ENCODE measurements around the gene KIF6. TPM values are rescaled to one million over a fixed set of nuclear protein-coding genes. Genes with fewer than 3 reads are reported as not detected.

Gene KIF6
- total RNA-seq, 2 experiments from 2014 or later = not detected

- Histone ChIP-seq H3K27me3 (ENCODE audit: control insufficient read depth in 1 of 2, insufficient read depth in 2 of 2, low read length in 2 of 2) (no peaks in the 10 kb centered on the region), H3K9me3 (ENCODE audit: control insufficient read depth in 1 of 2, insufficient read depth in 1 of 2, low read length in 2 of 2) (no peaks in the 10 kb centered on the region), H3K4me1 (ENCODE audit: insufficient read depth, low read length) (no peaks in the 10 kb centered on the region), H3K36me3 (ENCODE audit: insufficient read depth, low read length) (no peaks in the 10 kb centered on the region), H3K4me3 (ENCODE audit: low read length) (no peak overlapping the region), H3K27ac (ENCODE audit: low read depth in 1 of 2, low read length in 2 of 2) (no peak overlapping the region)
- no peaks in the 10 kb centered on the region for H3K36me3 Mint-ChIP-seq (ENCODE audit: low read depth)
- DNase-seq = no peak
- H3K27me3 Mint-ChIP-seq = no peaks in the 10 kb centered on the region
- H3K4me1 Mint-ChIP-seq (ENCODE audit: low read depth) = no peaks in the 10 kb centered on the region
- ChIA-PET POLR2A (no interaction called here), CTCF (no interaction called here)
- no peak overlapping the region for H3K4me3 Mint-ChIP-seq
- no peaks in the 10 kb centered on the region for H3K9me3 Mint-ChIP-seq
- intact Hi-C loops (cut with DNase I, micrococcal nuclease) = no loop called here
- TF ChIP-seq CTCF (IDR thresholded peaks at IDR 0.05) = no peak
- no peak overlapping the region for H3K27ac Mint-ChIP-seq
- ATAC-seq (ENCODE audit: poor library complexity) = no peak
Observed at GRCh38 chr6:39430871-39431523, 294.2 kb downstream of the KIF6 start.

- Histone ChIP-seq H3K27me3 (ENCODE audit: control insufficient read depth in 1 of 2, insufficient read depth in 2 of 2, low read length in 2 of 2) (no peaks in the 10 kb centered on the region), H3K36me3 (ENCODE audit: insufficient read depth, low read length) (no peaks in the 10 kb centered on the region), H3K9me3 (ENCODE audit: control insufficient read depth in 1 of 2, insufficient read depth in 1 of 2, low read length in 2 of 2) (no peaks in the 10 kb centered on the region), H3K27ac (ENCODE audit: low read depth in 1 of 2, low read length in 2 of 2) (no peak overlapping the region), H3K4me3 (ENCODE audit: low read length) (no peak overlapping the region), H3K4me1 (ENCODE audit: insufficient read depth, low read length) (no peaks in the 10 kb centered on the region)
- TF ChIP-seq CTCF (IDR thresholded peaks at IDR 0.05) = no peak
- Mint-ChIP-seq H3K27ac (no peak overlapping the region), H3K27me3 (no peaks in the 10 kb centered on the region), H3K9me3 (no peaks in the 10 kb centered on the region), H3K4me3 (no peak overlapping the region), H3K36me3 (ENCODE audit: low read depth) (no peaks in the 10 kb centered on the region), H3K4me1 (ENCODE audit: low read depth) (no peaks in the 10 kb centered on the region)
- intact Hi-C loops (cut with DNase I, micrococcal nuclease) = no loop called here
- CTCF ChIA-PET = no interaction called here
- DNase-seq = no peak
- ATAC-seq (ENCODE audit: poor library complexity) = no peak
- POLR2A ChIA-PET = interaction anchor here (0.6 kb wide), 1 partner anchor 24 kb away, joined by 3 read pairs; no protein-coding TSS in a partner anchor
Observed at GRCh38 chr6:39430446-39430845, 294.8 kb downstream of the KIF6 start.

GRCh38 chr6:39428816-39429215 lies 296.4 kb downstream of the KIF6 start:
- no peaks in the 10 kb centered on the region for H3K27me3 ChIP-seq (ENCODE audit: control insufficient read depth in 1 of 2, insufficient read depth in 2 of 2, low read length in 2 of 2)
- H3K4me1 ChIP-seq (ENCODE audit: insufficient read depth, low read length) = no peaks in the 10 kb centered on the region
- H3K9me3 ChIP-seq (ENCODE audit: control insufficient read depth in 1 of 2, insufficient read depth in 1 of 2, low read length in 2 of 2) = no peaks in the 10 kb centered on the region
- Mint-ChIP-seq H3K36me3 (ENCODE audit: low read depth) (no peaks in the 10 kb centered on the region), H3K27me3 (no peaks in the 10 kb centered on the region), H3K4me1 (ENCODE audit: low read depth) (no peaks in the 10 kb centered on the region), H3K27ac (no peak overlapping the region), H3K4me3 (no peak overlapping the region), H3K9me3 (no peaks in the 10 kb centered on the region)
- H3K4me3 ChIP-seq (ENCODE audit: low read length) = no peak overlapping the region
- TF ChIP-seq CTCF (IDR thresholded peaks at IDR 0.05) = no peak
- ChIA-PET POLR2A (no interaction called here), CTCF (no interaction called here)
- DNase-seq = no peak
- no peaks in the 10 kb centered on the region for H3K36me3 ChIP-seq (ENCODE audit: insufficient read depth, low read length)
- intact Hi-C loops (cut with DNase I, micrococcal nuclease) = no loop called here
- ATAC-seq (ENCODE audit: poor library complexity) = no peak
- H3K27ac ChIP-seq (ENCODE audit: low read depth in 1 of 2, low read length in 2 of 2) = no peak overlapping the region
